Prostate gland (tissue), 2 donors: ENCODE data around the gene LRP2.

Experiments used
- POLR2A ChIP-seq: fragments of 450-650 bp; IDR thresholded peaks from one replicate; pipeline ENCODE4 v1.6.1; 2016; ENCODE audit warnings: antibody characterized with exemption, mild to moderate bottlenecking
- TF ChIP-seq, protein P1 (sequence below), 4 experiments: fragments of 200-600 bp in 2 of 4; fragments of 450-650 bp in 2 of 4; sonication (generic) in 2 of 4; IDR thresholded peaks; 1 replicate in 3 of 4; 2 replicates in 1 of 4; pipeline ENCODE4 v1.5.1; 2016 to 2019; ENCODE audit warnings: antibody characterized with exemption in 4 of 4, mild to moderate bottlenecking in 2 of 4, moderate library complexity in 2 of 4

DNA sequence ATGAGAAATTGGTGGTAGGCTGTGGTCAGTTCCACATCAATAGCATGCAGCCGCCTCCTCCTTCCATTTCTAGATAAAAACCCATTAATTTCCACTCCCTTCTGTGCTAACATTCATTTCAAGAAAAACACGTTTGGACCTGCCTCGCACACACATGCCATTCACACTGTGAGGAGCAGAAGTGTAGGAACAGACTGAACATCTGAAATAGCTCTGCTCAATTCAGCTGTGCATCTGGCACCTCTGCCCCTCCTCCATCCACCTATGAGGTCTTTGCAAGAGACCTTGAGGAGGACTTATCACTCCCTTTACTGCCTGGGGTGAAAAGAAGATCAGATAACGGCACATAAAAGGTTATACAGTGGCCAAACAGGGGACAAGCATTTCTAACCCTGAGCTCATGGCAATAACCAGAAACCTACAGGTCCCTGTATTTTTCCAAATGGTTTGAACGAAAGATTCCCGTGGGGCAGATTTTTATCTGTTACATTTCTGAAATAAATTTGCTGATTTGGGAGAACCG is 30.8 kb upstream of the LRP2 start:
- TF ChIP-seq, protein P1, sequence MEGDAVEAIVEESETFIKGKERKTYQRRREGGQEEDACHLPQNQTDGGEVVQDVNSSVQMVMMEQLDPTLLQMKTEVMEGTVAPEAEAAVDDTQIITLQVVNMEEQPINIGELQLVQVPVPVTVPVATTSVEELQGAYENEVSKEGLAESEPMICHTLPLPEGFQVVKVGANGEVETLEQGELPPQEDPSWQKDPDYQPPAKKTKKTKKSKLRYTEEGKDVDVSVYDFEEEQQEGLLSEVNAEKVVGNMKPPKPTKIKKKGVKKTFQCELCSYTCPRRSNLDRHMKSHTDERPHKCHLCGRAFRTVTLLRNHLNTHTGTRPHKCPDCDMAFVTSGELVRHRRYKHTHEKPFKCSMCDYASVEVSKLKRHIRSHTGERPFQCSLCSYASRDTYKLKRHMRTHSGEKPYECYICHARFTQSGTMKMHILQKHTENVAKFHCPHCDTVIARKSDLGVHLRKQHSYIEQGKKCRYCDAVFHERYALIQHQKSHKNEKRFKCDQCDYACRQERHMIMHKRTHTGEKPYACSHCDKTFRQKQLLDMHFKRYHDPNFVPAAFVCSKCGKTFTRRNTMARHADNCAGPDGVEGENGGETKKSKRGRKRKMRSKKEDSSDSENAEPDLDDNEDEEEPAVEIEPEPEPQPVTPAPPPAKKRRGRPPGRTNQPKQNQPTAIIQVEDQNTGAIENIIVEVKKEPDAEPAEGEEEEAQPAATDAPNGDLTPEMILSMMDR (IDR thresholded peaks at IDR 0.05), result no peak
- TF ChIP-seq POLR2A, result no peak
